BJ (cell line): Measurements from ENCODE around the gene FRMD7. TPM values are rescaled to one million over a fixed set of nuclear protein-coding genes. Genes with fewer than 3 reads are reported as not detected.

Experiments
- CTCF ChIA-PET: fragments of 350-600 bp; formaldehyde crosslinking; extraction: SDS; loops from one replicate; lab custom pipeline; 2021; ENCODE audit warnings: antibody characterized with exemption, inconsistent platforms; lab: Yijun Ruan, JAX
- POLR2A ChIA-PET: fragments of 300-600 bp; sonication (Branson Sonifier 250); formaldehyde crosslinking; extraction: SDS; loops from one replicate; lab custom pipeline; 2021; ENCODE audit warnings: antibody characterized with exemption; lab: Charles Lee
- DNase-seq: peaks from one replicate; pipeline ENCODE4 v3.0.0-alpha.2; 2011; ENCODE audit warnings: low read depth
- H3K27me3 ChIP-seq: 2 replicates; pipeline ENCODE4 v1.6.0; 2011; ENCODE audit warnings: low read length; ENCODE audit not compliant: control insufficient read depth, insufficient read depth
- H3K36me3 ChIP-seq: 2 replicates; pipeline ENCODE4 v1.5.1; 2011; ENCODE audit warnings: low read length; ENCODE audit not compliant: control insufficient read depth, insufficient read depth
- H3K4me3 ChIP-seq: 2 replicates; pipeline ENCODE4 v1.5.1; 2011; ENCODE audit warnings: low read depth, mild to moderate bottlenecking, control low read depth, low read length
- CTCF ChIP-seq: IDR thresholded peaks from 2 replicates; pipeline ENCODE4 v1.5.1; 2011; ENCODE audit warnings: low read depth, mild to moderate bottlenecking, control low read depth, inconsistent platforms, low read length, moderate library complexity; ENCODE audit not compliant: insufficient read depth
- polyA plus RNA-seq: library from polyadenylated mRNA; depleted of rRNA; stranded (reverse); fragments of >200 nt; gene quantifications from 2 replicates; pipeline ENCODE4 v1.2.3, GENCODE V29; 2011

FRMD7 gene
- polyA plus RNA-seq, 1 experiment = not detected

- Histone ChIP-seq H3K36me3 (no peaks in the 10 kb centered on the region), H3K27me3 (no peaks in the 10 kb centered on the region), H3K4me3 (no peak overlapping the region)
- no peak for DNase-seq
- no peak for TF ChIP-seq CTCF
- CTCF ChIA-PET = no interaction called here
- POLR2A ChIA-PET = no interaction called here
Observed at GRCh38 chrX:132068405-132068804, 59.4 kb downstream of the FRMD7 start.

- H3K4me3 ChIP-seq = no peak overlapping the region
- H3K27me3 ChIP-seq = no peaks in the 10 kb centered on the region
- TF ChIP-seq CTCF = no peak
- no peaks in the 10 kb centered on the region for H3K36me3 ChIP-seq
- ChIA-PET CTCF (no interaction called here), POLR2A (no interaction called here)
- no peak for DNase-seq
Observed at GRCh38 chrX:132063862-132064261, 64.0 kb downstream of the FRMD7 start.

- Histone ChIP-seq H3K27me3 (no peaks in the 10 kb centered on the region), H3K4me3 (no peak overlapping the region), H3K36me3 (no peaks in the 10 kb centered on the region)
- no peak for TF ChIP-seq CTCF
- POLR2A ChIA-PET = no interaction called here
- no peak for DNase-seq
- CTCF ChIA-PET = no interaction called here
Observed at GRCh38 chrX:132063334-132063733, 64.5 kb downstream of the FRMD7 start.

GRCh38 chrX:132059973-132060540, 67.8 kb downstream of the FRMD7 start:
- Histone ChIP-seq H3K27me3 (no peaks in the 10 kb centered on the region), H3K4me3 (no peak overlapping the region), H3K36me3 (no peaks in the 10 kb centered on the region)
- CTCF ChIA-PET = no interaction called here
- DNase-seq = no peak
- POLR2A ChIA-PET = no interaction called here
- TF ChIP-seq CTCF = no peak

- ChIA-PET CTCF (no interaction called here), POLR2A (no interaction called here)
- H3K4me3 ChIP-seq = no peak overlapping the region
- H3K36me3 ChIP-seq = no peaks in the 10 kb centered on the region
- no peak for TF ChIP-seq CTCF
- no peaks in the 10 kb centered on the region for H3K27me3 ChIP-seq
- no peak for DNase-seq
Observed at GRCh38 chrX:132058975-132059374, 68.8 kb downstream of the FRMD7 start.
